ENCODE measurements around the gene CDH22.

CDH22 gene

DNA sequence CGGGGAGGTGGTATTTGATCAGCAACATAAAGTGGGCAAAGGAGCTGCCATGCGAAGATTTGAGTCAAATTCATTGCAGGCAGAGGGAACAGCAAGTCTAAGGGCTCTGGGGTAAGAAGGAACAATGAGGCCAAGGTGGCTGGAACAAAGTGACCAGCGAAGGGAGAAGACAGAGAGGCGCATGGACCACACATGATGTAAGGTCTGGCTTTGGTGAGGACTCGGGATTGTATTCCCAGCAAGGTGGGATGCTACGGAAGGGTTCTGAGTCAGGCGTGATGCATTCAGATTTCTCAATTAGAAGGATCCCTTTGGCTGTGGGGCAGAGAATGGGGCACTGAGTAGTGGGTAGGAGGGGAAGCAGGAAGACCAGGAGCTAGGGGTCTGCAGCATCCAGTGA, 30.7 kb upstream of the CDH22 start:
- Histone ChIP-seq H4K20me1 (ENCODE audit: insufficient read depth, low read length) (0 out of 2 replicates have a peak, but pooled peaks cover 13% of the 10 kb centered on the region), H3K9me3 (ENCODE audit: insufficient read depth, low read length, severe bottlenecking) (no peaks in the 10 kb centered on the region), H3K36me3 (ENCODE audit: insufficient read depth, low read length) (no peaks in the 10 kb centered on the region), H3K27ac (ENCODE audit: low read length) (no peak overlapping the region), H3K9ac (ENCODE audit: low read depth, low read length) (no peak overlapping the region), H3K79me2 (ENCODE audit: insufficient read depth, low read length) (no peaks in the 10 kb centered on the region), H3K4me2 (ENCODE audit: insufficient read depth, low read length) (no peak overlapping the region), H2AFZ (ENCODE audit: low read depth, low read length) (no peak overlapping the region), H3K4me1 (ENCODE audit: insufficient read depth, low read length) (no peaks in the 10 kb centered on the region), H3K4me3 (ENCODE audit: low read depth in 1 of 2, low read length in 2 of 2) (no peak overlapping the region), H3K27me3 (ENCODE audit: insufficient read depth, low read length, poor library complexity) (peaks cover 52% of the 10 kb centered on the region)
- ATAC-seq (ENCODE audit: insufficient read depth, low read depth) (no peak), DNase-seq (no peak)
- TF ChIP-seq EZH2 (IDR thresholded peaks at IDR 0.05; ENCODE audit: borderline replicate concordance, low read depth, low read length, severe bottlenecking): no peak
- TF ChIP-seq, protein P1, sequence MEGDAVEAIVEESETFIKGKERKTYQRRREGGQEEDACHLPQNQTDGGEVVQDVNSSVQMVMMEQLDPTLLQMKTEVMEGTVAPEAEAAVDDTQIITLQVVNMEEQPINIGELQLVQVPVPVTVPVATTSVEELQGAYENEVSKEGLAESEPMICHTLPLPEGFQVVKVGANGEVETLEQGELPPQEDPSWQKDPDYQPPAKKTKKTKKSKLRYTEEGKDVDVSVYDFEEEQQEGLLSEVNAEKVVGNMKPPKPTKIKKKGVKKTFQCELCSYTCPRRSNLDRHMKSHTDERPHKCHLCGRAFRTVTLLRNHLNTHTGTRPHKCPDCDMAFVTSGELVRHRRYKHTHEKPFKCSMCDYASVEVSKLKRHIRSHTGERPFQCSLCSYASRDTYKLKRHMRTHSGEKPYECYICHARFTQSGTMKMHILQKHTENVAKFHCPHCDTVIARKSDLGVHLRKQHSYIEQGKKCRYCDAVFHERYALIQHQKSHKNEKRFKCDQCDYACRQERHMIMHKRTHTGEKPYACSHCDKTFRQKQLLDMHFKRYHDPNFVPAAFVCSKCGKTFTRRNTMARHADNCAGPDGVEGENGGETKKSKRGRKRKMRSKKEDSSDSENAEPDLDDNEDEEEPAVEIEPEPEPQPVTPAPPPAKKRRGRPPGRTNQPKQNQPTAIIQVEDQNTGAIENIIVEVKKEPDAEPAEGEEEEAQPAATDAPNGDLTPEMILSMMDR (IDR thresholded peaks at IDR 0.05; ENCODE audit: borderline replicate concordance, extremely low read depth, low read length, poor library complexity, severe bottlenecking): no peak

DNA sequence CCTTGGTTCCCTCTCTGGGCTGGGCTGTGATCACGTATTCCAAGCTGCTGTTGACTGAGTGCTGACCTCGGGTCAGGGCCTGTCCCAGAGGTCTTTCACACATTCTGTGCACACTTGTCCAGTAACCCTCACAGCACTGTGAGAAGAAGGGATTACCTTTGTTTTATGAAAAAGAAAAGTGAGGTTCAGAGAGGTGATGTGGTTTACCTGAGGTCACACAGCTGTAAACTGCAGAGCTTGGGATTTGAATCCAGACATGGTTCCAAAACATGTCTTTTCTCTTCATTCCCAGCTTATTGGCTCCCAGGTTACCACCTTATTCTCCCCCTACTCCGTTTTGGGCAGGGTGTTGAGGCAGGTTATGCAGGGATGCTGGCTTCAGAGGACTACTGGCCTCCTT, 28.4 kb upstream of the CDH22 start:
- no peak for ATAC-seq (ENCODE audit: insufficient read depth, low read depth)
- H4K20me1 ChIP-seq (ENCODE audit: insufficient read depth, low read length): 0 out of 2 replicates have a peak, but pooled peaks cover 6% of the 10 kb centered on the region
- no peaks in the 10 kb centered on the region for H3K4me1 ChIP-seq (ENCODE audit: insufficient read depth, low read length)
- no peaks in the 10 kb centered on the region for H3K36me3 ChIP-seq (ENCODE audit: insufficient read depth, low read length)
- TF ChIP-seq, protein P1 (IDR thresholded peaks at IDR 0.05; ENCODE audit: borderline replicate concordance, extremely low read depth, low read length, poor library complexity, severe bottlenecking): no peak
- TF ChIP-seq EZH2 (IDR thresholded peaks at IDR 0.05; ENCODE audit: borderline replicate concordance, low read depth, low read length, severe bottlenecking): no peak
- H3K27ac ChIP-seq (ENCODE audit: low read length): no peak overlapping the region
- no peak for DNase-seq
- H3K4me3 ChIP-seq (ENCODE audit: low read depth in 1 of 2, low read length in 2 of 2): no peak overlapping the region
- H3K27me3 ChIP-seq (ENCODE audit: insufficient read depth, low read length, poor library complexity): peaks cover 59% of the 10 kb centered on the region
- no peaks in the 10 kb centered on the region for H3K79me2 ChIP-seq (ENCODE audit: insufficient read depth, low read length)
- no peak overlapping the region for H3K9ac ChIP-seq (ENCODE audit: low read depth, low read length)
- no peak overlapping the region for H3K4me2 ChIP-seq (ENCODE audit: insufficient read depth, low read length)
- H2AFZ ChIP-seq (ENCODE audit: low read depth, low read length): no peak overlapping the region
- no peaks in the 10 kb centered on the region for H3K9me3 ChIP-seq (ENCODE audit: insufficient read depth, low read length, severe bottlenecking)

DNA sequence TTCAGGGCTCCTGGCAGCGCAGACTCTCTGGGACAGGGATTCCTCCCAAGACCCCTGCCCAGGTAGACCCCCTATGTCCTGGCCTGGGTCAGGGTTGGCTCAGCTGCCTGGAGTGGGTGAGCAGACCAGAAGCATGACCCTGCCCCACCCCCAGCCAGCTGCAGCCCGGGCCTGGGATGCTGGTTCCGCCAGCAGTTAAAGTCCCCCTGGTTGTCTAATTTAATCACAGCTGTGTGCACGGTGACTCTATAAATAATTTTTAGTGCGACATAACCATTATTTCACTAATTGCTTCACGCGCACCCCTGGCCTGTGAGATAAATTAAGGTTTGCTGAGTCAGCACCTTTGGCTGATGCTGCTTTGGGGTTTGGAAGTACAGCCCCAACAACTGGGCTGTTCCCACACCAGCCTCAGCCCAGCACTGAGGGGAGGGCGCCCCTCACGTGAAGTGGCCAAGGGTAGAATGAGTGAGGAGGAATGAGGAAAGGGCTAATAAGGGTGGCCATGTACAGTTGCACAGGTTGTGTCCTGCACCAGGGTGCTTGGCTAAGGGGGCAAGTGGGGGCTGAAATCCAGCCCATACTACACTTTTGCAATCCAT, 26.1 kb upstream of the CDH22 start:
- Histone ChIP-seq H3K27ac (ENCODE audit: low read length) (no peak overlapping the region), H3K9ac (ENCODE audit: low read depth, low read length) (no peak overlapping the region), H4K20me1 (ENCODE audit: insufficient read depth, low read length) (peaks cover 9% of the 10 kb centered on the region; the same call in 1 of the 2 replicates), H3K9me3 (ENCODE audit: insufficient read depth, low read length, severe bottlenecking) (no peaks in the 10 kb centered on the region), H2AFZ (ENCODE audit: low read depth, low read length) (no peak overlapping the region), H3K36me3 (ENCODE audit: insufficient read depth, low read length) (no peaks in the 10 kb centered on the region), H3K27me3 (ENCODE audit: insufficient read depth, low read length, poor library complexity) (peaks cover 49% of the 10 kb centered on the region), H3K4me1 (ENCODE audit: insufficient read depth, low read length) (no peaks in the 10 kb centered on the region), H3K79me2 (ENCODE audit: insufficient read depth, low read length) (no peaks in the 10 kb centered on the region), H3K4me3 (ENCODE audit: low read depth in 1 of 2, low read length in 2 of 2) (no peak overlapping the region), H3K4me2 (ENCODE audit: insufficient read depth, low read length) (no peak overlapping the region)
- TF ChIP-seq, protein P1 (IDR thresholded peaks at IDR 0.05; ENCODE audit: borderline replicate concordance, extremely low read depth, low read length, poor library complexity, severe bottlenecking): no peak
- no peak for TF ChIP-seq EZH2 (IDR thresholded peaks at IDR 0.05; ENCODE audit: borderline replicate concordance, low read depth, low read length, severe bottlenecking)
- ATAC-seq (ENCODE audit: insufficient read depth, low read depth) (no peak), DNase-seq (no peak)

Data from DND-41 (cell line).